Testis (tissue), 2 donors: ENCODE measurements around the gene DVL1.

ENCODE experiments used
- POLR2A ChIP-seq: fragments of 450-650 bp; IDR thresholded peaks from one replicate; pipeline ENCODE4 v1.6.1; 2017; ENCODE audit warnings: antibody characterized with exemption, mild to moderate bottlenecking, moderate library complexity
- TF ChIP-seq, protein P1 (sequence below), 3 experiments: fragments of 450-650 bp in 2 of 3; fragments of 200-600 bp in 1 of 3; sonication (generic) in 1 of 3; IDR thresholded peaks; one replicate each; pipeline ENCODE4 v1.5.1; 2016 to 2019; ENCODE audit warnings: antibody characterized with exemption in 3 of 3, mild to moderate bottlenecking in 2 of 3, moderate library complexity in 1 of 3

DNA sequence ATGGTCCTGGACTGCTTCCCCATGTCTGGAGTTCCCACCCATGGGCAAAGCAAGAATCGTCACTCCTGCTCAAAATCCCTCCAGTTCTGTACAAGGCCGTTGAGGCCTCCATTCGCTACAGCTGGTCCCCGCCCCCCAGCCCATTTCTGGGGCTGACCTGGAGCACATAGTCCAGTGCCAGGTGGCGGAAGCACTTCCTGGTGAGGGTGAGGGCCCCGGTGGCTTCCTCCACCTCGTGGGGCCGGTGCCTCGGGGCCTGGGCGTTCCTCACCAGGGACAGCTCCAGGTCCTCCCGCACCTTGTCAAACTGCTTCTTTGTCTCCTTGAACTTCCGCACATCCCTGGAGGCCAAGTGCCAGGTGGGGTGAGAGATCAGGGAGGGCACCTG lies 48.9 kb downstream of the DVL1 start:
- TF ChIP-seq, protein P1, sequence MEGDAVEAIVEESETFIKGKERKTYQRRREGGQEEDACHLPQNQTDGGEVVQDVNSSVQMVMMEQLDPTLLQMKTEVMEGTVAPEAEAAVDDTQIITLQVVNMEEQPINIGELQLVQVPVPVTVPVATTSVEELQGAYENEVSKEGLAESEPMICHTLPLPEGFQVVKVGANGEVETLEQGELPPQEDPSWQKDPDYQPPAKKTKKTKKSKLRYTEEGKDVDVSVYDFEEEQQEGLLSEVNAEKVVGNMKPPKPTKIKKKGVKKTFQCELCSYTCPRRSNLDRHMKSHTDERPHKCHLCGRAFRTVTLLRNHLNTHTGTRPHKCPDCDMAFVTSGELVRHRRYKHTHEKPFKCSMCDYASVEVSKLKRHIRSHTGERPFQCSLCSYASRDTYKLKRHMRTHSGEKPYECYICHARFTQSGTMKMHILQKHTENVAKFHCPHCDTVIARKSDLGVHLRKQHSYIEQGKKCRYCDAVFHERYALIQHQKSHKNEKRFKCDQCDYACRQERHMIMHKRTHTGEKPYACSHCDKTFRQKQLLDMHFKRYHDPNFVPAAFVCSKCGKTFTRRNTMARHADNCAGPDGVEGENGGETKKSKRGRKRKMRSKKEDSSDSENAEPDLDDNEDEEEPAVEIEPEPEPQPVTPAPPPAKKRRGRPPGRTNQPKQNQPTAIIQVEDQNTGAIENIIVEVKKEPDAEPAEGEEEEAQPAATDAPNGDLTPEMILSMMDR (IDR thresholded peaks at IDR 0.05) = no peak
- no peak for TF ChIP-seq POLR2A
